Type B pancreatic cell (in vitro differentiated cells): ENCODE measurements around the gene IQCK. TPM values are rescaled to one million over a fixed set of nuclear protein-coding genes. Genes with fewer than 3 reads are reported as not detected.

ENCODE experiments used
- DNase-seq: peaks from one replicate; pipeline ENCODE4 v3.0.0; 2021; ENCODE audit warnings: mixed read lengths; ENCODE audit not compliant: unreplicated experiment; ENCODE audit errors: extremely low spot score
- H3K27ac Mint-ChIP-seq: 2 replicates; pipeline ENCODE4 v1.8.0; 2021; ENCODE audit warnings: mild to moderate bottlenecking, mixed read lengths
- H3K27me3 Mint-ChIP-seq: 2 replicates; pipeline ENCODE4 v1.8.0; 2021; ENCODE audit warnings: mixed read lengths
- H3K36me3 Mint-ChIP-seq: 2 replicates; pipeline ENCODE4 v1.8.0; 2021; ENCODE audit warnings: mixed read lengths
- H3K4me1 Mint-ChIP-seq: one replicate; pipeline ENCODE4 v1.8.0; 2021; ENCODE audit warnings: mixed read lengths; ENCODE audit not compliant: unreplicated experiment
- H3K4me3 Mint-ChIP-seq: 2 replicates; pipeline ENCODE4 v1.8.0; 2021; ENCODE audit warnings: mild to moderate bottlenecking, mixed read lengths
- H3K9me3 Mint-ChIP-seq: 2 replicates; pipeline ENCODE4 v1.8.0; 2021; ENCODE audit warnings: mixed read lengths
- total RNA-seq: library from RNA; stranded (reverse); gene quantifications from 2 replicates; pipeline ENCODE4 v1.2.1, GENCODE V29; 2021; ENCODE audit warnings: low replicate concordance
- TF ChIP-seq, protein P1 (sequence below): fragments of 200-600 bp; sonication (generic); conservative IDR thresholded peaks from 2 replicates; pipeline ENCODE4 v1.5.0; 2021; ENCODE audit warnings: antibody characterized with exemption, mild to moderate bottlenecking

IQCK gene
- total RNA-seq, 1 donor from 2014 or later, result 23.0 TPM

DNA sequence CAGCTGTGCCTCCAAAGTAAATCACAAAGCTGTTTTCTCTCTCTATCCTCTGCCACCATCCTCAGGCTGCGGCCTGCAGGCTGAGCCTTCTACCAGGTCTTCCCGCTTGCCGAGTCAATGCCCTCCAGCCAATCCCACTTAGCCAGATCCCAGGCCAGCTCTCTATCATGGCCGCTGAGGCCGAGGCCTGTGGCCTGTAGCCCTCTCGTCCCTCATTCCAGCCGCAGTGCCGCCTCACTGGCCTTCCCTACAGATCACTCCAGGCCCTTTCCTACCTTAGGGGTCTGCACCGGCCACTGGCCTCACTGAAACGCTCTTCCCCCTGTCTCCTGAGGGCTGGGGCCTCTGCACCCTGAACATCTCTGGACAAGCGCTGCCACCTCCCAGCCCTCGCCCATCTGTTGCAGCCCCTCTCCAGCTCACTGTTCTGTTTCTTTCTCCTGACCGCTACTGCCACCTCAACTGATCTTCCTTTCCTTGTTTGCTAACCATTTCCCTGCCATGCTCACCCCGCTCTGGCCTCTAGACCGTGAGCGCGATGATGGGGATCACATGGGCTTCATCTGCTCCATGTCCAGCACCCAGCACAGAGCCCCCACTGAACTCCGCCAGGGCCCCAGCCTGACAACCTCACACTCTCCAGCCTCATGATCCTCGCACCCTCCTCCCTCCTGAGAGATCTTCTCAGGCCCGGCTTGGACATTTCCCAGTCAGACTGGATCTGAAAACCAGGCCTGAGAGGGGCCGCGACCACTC, 8.5 kb upstream of the IQCK start:
- Mint-ChIP-seq H3K27me3 (no peaks in the 10 kb centered on the region), H3K4me1 (peaks cover 8% of the 10 kb centered on the region), H3K36me3 (peaks cover 32% of the 10 kb centered on the region), H3K27ac (peak overlapping the region; percentile 6), H3K9me3 (no peaks in the 10 kb centered on the region), H3K4me3 (no peak overlapping the region)
- TF ChIP-seq, protein P1, sequence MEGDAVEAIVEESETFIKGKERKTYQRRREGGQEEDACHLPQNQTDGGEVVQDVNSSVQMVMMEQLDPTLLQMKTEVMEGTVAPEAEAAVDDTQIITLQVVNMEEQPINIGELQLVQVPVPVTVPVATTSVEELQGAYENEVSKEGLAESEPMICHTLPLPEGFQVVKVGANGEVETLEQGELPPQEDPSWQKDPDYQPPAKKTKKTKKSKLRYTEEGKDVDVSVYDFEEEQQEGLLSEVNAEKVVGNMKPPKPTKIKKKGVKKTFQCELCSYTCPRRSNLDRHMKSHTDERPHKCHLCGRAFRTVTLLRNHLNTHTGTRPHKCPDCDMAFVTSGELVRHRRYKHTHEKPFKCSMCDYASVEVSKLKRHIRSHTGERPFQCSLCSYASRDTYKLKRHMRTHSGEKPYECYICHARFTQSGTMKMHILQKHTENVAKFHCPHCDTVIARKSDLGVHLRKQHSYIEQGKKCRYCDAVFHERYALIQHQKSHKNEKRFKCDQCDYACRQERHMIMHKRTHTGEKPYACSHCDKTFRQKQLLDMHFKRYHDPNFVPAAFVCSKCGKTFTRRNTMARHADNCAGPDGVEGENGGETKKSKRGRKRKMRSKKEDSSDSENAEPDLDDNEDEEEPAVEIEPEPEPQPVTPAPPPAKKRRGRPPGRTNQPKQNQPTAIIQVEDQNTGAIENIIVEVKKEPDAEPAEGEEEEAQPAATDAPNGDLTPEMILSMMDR, result no peak
- no peak for DNase-seq

DNA sequence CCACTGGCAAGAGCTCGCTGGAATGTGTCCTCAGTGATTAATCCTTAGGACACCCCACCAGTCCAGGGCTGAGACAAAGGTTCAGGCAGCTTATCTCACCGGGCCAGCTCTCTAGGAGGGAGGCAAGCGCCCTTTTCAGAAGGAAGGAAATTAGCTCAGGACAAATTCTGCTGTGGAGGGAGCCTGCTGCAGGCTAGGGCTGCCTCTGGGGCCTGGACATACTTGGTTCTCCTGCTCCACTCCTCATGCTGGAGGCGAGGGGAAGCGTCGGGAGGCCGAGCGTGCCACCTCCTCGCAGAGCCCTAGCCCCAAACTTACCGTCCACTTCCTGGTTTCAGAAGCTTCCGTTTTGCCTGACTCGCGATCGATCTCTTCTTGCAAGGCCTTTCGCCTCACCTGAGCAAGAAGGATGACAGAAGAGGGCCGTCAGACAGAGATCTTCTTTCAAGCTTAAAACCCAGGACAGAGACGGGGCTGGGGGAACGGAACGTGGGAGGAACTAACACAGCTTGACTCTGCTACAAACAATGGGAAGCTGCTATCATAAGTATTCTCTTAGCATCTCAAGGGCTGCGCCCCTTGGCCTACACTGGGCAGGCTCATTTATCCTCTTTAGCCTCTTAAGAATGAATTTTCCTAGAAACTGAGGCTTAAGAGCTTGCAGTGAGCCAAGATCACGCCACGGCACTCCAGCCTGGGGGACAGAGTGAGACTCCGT, 7.7 kb upstream of the IQCK start:
- Mint-ChIP-seq H3K9me3 (no peaks in the 10 kb centered on the region), H3K27me3 (no peaks in the 10 kb centered on the region), H3K4me1 (peaks cover 12% of the 10 kb centered on the region), H3K4me3 (no peak overlapping the region), H3K36me3 (peaks cover 30% of the 10 kb centered on the region), H3K27ac (no peak overlapping the region)
- no peak for DNase-seq
- TF ChIP-seq, protein P1, result no peak

DNA sequence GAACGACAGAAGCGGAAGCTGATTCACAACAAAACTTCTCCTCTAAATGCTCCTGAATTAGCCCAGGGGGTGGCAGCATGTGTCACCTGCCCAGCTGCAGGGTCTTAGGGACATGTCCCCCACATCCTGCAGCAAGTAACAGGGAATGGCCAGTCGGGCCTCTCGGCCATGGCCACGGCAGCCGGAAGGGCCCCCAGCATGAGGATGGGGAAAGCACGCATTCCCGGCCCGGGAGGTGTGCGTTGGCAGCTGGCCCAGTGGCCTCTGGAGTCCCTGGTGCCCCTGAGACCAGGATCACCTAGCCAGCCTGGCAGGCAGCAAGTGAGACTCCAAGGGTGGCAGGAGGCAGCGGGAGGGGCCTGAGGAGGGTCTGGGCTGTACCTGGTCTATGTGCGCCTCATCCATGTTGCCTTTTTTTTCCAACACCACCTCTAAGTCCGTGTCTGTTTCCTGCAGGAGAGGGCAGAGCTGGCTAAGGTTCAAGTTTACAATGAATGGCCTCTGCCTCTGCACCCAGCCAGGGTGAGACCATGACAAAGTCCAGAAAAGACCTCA, 7.0 kb upstream of the IQCK start:
- H3K27me3 Mint-ChIP-seq, result no peaks in the 10 kb centered on the region
- H3K4me3 Mint-ChIP-seq, result no peak overlapping the region
- no peak overlapping the region for H3K27ac Mint-ChIP-seq
- TF ChIP-seq, protein P1, result no peak
- no peak for DNase-seq
- no peaks in the 10 kb centered on the region for H3K9me3 Mint-ChIP-seq
- peaks cover 25% of the 10 kb centered on the region for H3K36me3 Mint-ChIP-seq
- peaks cover 13% of the 10 kb centered on the region for H3K4me1 Mint-ChIP-seq

DNA sequence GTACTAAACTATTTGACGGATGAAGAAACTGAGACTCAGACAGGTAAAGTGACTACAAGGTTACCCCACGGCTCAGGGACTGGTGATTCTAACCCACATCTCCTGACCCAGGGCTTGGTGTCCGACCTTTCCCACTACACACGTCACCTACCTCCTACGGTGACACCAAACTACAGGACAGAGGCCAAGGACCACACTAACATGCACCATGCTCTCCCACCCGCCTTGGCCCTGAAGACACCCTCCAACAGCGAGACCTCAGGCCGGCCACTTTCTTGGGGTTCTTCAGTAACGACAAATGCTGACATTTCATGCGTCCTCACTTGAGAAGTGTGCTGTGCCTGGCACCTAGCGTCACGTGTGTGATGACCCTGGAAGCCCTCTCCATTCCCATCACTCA, 6.4 kb upstream of the IQCK start:
- TF ChIP-seq, protein P1, result no peak
- no peaks in the 10 kb centered on the region for H3K9me3 Mint-ChIP-seq
- no peaks in the 10 kb centered on the region for H3K27me3 Mint-ChIP-seq
- no peak for DNase-seq
- peaks cover 30% of the 10 kb centered on the region for H3K36me3 Mint-ChIP-seq
- H3K4me3 Mint-ChIP-seq, result no peak overlapping the region
- H3K27ac Mint-ChIP-seq, result no peak overlapping the region
- H3K4me1 Mint-ChIP-seq, result peaks cover 19% of the 10 kb centered on the region

DNA sequence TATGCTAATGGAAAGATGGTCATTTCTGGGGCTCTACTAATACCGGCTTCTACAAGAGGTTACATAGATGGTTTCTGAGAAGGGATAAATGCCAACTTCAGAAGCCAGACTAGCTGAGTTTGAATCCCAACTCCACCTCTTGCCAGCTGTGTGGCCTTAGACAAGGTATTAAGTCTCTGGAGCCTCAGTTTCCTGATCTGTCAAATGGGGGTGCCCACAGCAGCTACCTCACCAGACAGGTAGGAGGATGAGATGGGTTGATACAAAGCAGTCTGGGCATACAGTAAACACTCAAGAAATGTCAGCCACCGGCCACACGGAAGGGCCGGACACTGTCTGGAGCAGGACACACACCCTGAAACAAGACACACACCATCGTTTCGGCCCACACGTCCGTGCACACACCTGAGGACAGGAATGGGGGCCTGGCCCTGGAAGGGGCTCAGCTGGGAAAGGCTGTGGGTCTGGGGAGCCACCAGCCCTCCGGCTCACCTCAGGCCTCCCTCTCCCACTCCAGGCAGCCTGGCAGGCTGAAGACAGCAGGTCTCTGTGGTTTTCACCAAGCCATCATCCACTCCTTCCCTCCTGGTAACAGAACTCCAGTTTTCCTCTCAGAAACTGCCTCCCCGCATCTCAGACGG, 5.5 kb upstream of the IQCK start:
- no peak for DNase-seq
- TF ChIP-seq, protein P1, result no peak
- Mint-ChIP-seq H3K4me3 (no peak overlapping the region), H3K27ac (no peak overlapping the region), H3K27me3 (no peaks in the 10 kb centered on the region), H3K36me3 (peaks cover 30% of the 10 kb centered on the region), H3K9me3 (no peaks in the 10 kb centered on the region), H3K4me1 (peaks cover 19% of the 10 kb centered on the region)
